Gastroesophageal sphincter (tissue), 4 donors: ENCODE measurements around the gene CCT7. TPM values are rescaled to one million over a fixed set of nuclear protein-coding genes. Genes with fewer than 3 reads are reported as not detected.
"Not testable (repeated sequence)": the region's sequence is repeated elsewhere in the genome, so short reads cannot be mapped to it uniquely, and the experiment has no call there.

Source experiments
- ATAC-seq: fragments of 150-250 bp; one replicate; pipeline ENCODE4 v1.9.1; 2016; ENCODE audit warnings: mild to moderate bottlenecking, moderate library complexity
- H3K27ac ChIP-seq, 4 donors: fragments of 200-600 bp; sonication (generic) in 3 of 4; 1 replicate in 3 of 4; 2 replicates in 1 of 4; pipeline ENCODE4 v1.5.1; 2016 to 2019
- H3K27me3 ChIP-seq: fragments of 200-600 bp; sonication (generic); one replicate; pipeline ENCODE4 v1.5.1; 2019
- H3K36me3 ChIP-seq, 2 donors: fragments of 200-600 bp; sonication (generic); one replicate each; pipeline ENCODE4 v1.5.1; 2019; ENCODE audit warnings: control low read depth in 1 of 2
- H3K4me1 ChIP-seq, 3 donors: fragments of 200-600 bp; sonication (generic); 1 replicate in 2 of 3; 2 replicates in 1 of 3; pipeline ENCODE4 v1.5.1; 2016 to 2019; ENCODE audit warnings: control low read depth in 2 of 3
- H3K4me3 ChIP-seq, 2 donors: fragments of 200-600 bp; sonication (generic); one replicate each; pipeline ENCODE4 v1.5.1; 2019; ENCODE audit warnings: mild to moderate bottlenecking in 1 of 2, moderate library complexity in 1 of 2
- H3K9me3 ChIP-seq, 3 donors: fragments of 200-600 bp; sonication (generic); one replicate each; pipeline ENCODE4 v1.5.1; 2017 to 2019; ENCODE audit warnings: control low read depth in 2 of 3
- CTCF ChIP-seq, 4 experiments: fragments of 200-600 bp in 2 of 4; fragments of 450-650 bp in 2 of 4; sonication (generic) in 1 of 4; IDR thresholded peaks; one replicate each; pipeline ENCODE4 v1.5.1; 2017 to 2019; ENCODE audit warnings: antibody characterized with exemption in 4 of 4, mild to moderate bottlenecking in 2 of 4, moderate library complexity in 2 of 4
- EP300 ChIP-seq: sonication (generic); formaldehyde crosslinking; IDR thresholded peaks from one replicate; pipeline ENCODE4 v1.6.1; 2017; ENCODE audit warnings: antibody characterized with exemption, mild to moderate bottlenecking
- POLR2A ChIP-seq, 2 donors: fragments of 450-650 bp; IDR thresholded peaks; one replicate each; pipeline ENCODE4 v1.6.1; 2017; ENCODE audit warnings: antibody characterized with exemption in 2 of 2, mild to moderate bottlenecking in 2 of 2, moderate library complexity in 1 of 2
- POLR2AphosphoS5 ChIP-seq: sonication (generic); formaldehyde crosslinking; IDR thresholded peaks from one replicate; pipeline ENCODE4 v1.6.1; 2017; ENCODE audit warnings: antibody characterized with exemption
- WGBS, 2 donors: methylation state at CpG; one replicate each; pipeline ENCODE4 v1.1.5; 2018; ENCODE audit warnings: low coverage in 1 of 2; 5-methylcytosine and 5-hydroxymethylcytosine counted together
- total RNA-seq, 4 donors: library from RNA; depleted of rRNA; stranded (reverse); fragments of >200 nt; gene quantifications; one replicate each; pipeline ENCODE4 v1.1.0, GENCODE V29; 2016

CCT7 gene
- total RNA-seq, 4 donors from 2014 or later = 221 to 258 (median 240) TPM

- no peak for TF ChIP-seq EP300
- TF ChIP-seq POLR2AphosphoS5 = no peak
- no peak for TF ChIP-seq CTCF (IDR thresholded peaks at IDR 0.05)
- no peak for TF ChIP-seq POLR2A (IDR thresholded peaks at IDR 0.05)
- H3K4me3 ChIP-seq = no peak overlapping the region
- H3K27ac ChIP-seq = no peak overlapping the region
- H3K4me1 ChIP-seq = no peaks in the 10 kb centered on the region
- peaks cover under 1% of the 10 kb centered on the region for H3K27me3 ChIP-seq
- peaks cover 0 to 6% of the 10 kb centered on the region in 2 donors for H3K36me3 ChIP-seq
- H3K9me3 ChIP-seq = no peaks in the 10 kb centered on the region
- ATAC-seq = no peak
- 64 to 97% methylated on average over 3 to 4 of the region's 4 CpGs for WGBS, 2 donors
These were observed 25.7 kb downstream of the CCT7 start for GRCh38 chr2:73259704-73260337.

- H3K27ac ChIP-seq = no peak overlapping the region
- ATAC-seq = no peak
- 0 to 22% methylated on average over 4 to 6 of the region's 17 CpGs for WGBS, 2 donors
- TF ChIP-seq POLR2AphosphoS5 = no peak
- peak in 1 of 4 experiments; percentile 28 for TF ChIP-seq CTCF (IDR thresholded peaks at IDR 0.05)
- no peak for TF ChIP-seq POLR2A (IDR thresholded peaks at IDR 0.05)
- no peak for TF ChIP-seq EP300
- no peaks in the 10 kb centered on the region for H3K36me3 ChIP-seq
- H3K9me3 ChIP-seq = no peaks in the 10 kb centered on the region
- no peaks in the 10 kb centered on the region for H3K4me1 ChIP-seq
- no peak overlapping the region for H3K4me3 ChIP-seq
- peaks cover 7% of the 10 kb centered on the region for H3K27me3 ChIP-seq
These were observed 26.4 kb downstream of the CCT7 start for GRCh38 chr2:73260338-73260984.

GRCh38 chr2:73262108-73262651 is 28.1 kb downstream of the CCT7 start:
- no peak overlapping the region for H3K4me3 ChIP-seq
- no peak for TF ChIP-seq CTCF (IDR thresholded peaks at IDR 0.05)
- TF ChIP-seq EP300 = no peak
- no peak for TF ChIP-seq POLR2A (IDR thresholded peaks at IDR 0.05)
- TF ChIP-seq POLR2AphosphoS5 = no peak
- H3K27me3 ChIP-seq = peaks cover 24% of the 10 kb centered on the region
- ATAC-seq = no peak
- no peak overlapping the region for H3K27ac ChIP-seq
- WGBS, 2 donors = 88 to 96% methylated on average over 3 to 4 of the region's 4 CpGs
- no peaks in the 10 kb centered on the region for H3K4me1 ChIP-seq
- H3K36me3 ChIP-seq = no peaks in the 10 kb centered on the region
- H3K9me3 ChIP-seq = no peaks in the 10 kb centered on the region

GRCh38 chr2:73262691-73263429 is 28.8 kb downstream of the CCT7 start:
- H3K27me3 ChIP-seq = peaks cover 31% of the 10 kb centered on the region
- 90 to 99% methylated on average over 2 to 9 of the region's 18 CpGs for WGBS, 2 donors
- not testable (repeated sequence) for ATAC-seq, H3K9me3 ChIP-seq, H3K4me3 ChIP-seq, H3K36me3 ChIP-seq, H3K27ac ChIP-seq, H3K4me1 ChIP-seq

- ATAC-seq = no peak
- H3K9me3 ChIP-seq = no peaks in the 10 kb centered on the region
- peaks cover 0 to 6% (median 0%) of the 10 kb centered on the region in 3 donors for H3K4me1 ChIP-seq
- H3K27me3 ChIP-seq = peaks cover 40% of the 10 kb centered on the region
- H3K4me3 ChIP-seq = no peak overlapping the region
- 100% methylated on average over 1 of the region's 16 CpGs; no CpG with 5 or more reads in 1 of the 2 donors for WGBS, 2 donors
- no peak overlapping the region for H3K27ac ChIP-seq
- TF ChIP-seq POLR2AphosphoS5 (no peak), EP300 (no peak), CTCF (IDR thresholded peaks at IDR 0.05) (no peak), POLR2A (IDR thresholded peaks at IDR 0.05) (no peak)
- no peaks in the 10 kb centered on the region for H3K36me3 ChIP-seq
These were observed 29.6 kb downstream of the CCT7 start for GRCh38 chr2:73263540-73264331.
